Hepatocyte (in vitro differentiated cells): Measurements from ENCODE around the gene TBC1D24.

Experiments
- EZH2 ChIP-seq: fragments of 200-600 bp; sonication (generic); IDR thresholded peaks from 2 replicates; pipeline ENCODE4 v1.6.1; 2016; ENCODE audit warnings: antibody characterized with exemption, mild to moderate bottlenecking, borderline replicate concordance
- EZH2phosphoT487 ChIP-seq: fragments of 200-600 bp; sonication (generic); IDR thresholded peaks from one replicate; pipeline ENCODE4 v1.6.1; 2018; ENCODE audit warnings: antibody characterized with exemption, mild to moderate bottlenecking, low read depth, moderate library complexity; ENCODE audit not compliant: unreplicated experiment, severe bottlenecking
- TF ChIP-seq, protein P1 (sequence below): fragments of 200-600 bp; sonication (generic); IDR thresholded peaks from 2 replicates; pipeline ENCODE4 v1.5.1; 2016; ENCODE audit warnings: antibody characterized with exemption, mild to moderate bottlenecking; ENCODE audit not compliant: poor library complexity

DNA sequence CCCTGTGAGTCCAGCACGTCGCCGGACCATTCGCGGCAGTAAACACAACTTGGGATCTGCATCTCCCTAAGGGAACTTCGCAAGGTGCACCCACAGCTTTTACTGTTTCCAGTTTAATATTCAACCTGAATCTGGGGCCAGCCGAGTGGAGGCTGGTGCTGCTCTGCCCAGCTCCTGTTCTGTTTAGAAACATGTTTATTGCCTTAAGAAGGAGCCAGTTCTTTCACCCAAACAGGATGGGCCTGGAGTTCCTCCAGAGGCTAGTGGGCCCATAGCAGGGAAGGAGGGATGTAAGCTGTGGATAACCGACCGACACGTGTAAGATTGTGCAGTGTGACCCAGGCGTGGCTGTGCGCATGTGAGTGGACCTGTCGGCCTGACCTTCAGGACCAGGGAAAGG is 17.4 kb downstream of the TBC1D24 start:
- TF ChIP-seq, protein P1, sequence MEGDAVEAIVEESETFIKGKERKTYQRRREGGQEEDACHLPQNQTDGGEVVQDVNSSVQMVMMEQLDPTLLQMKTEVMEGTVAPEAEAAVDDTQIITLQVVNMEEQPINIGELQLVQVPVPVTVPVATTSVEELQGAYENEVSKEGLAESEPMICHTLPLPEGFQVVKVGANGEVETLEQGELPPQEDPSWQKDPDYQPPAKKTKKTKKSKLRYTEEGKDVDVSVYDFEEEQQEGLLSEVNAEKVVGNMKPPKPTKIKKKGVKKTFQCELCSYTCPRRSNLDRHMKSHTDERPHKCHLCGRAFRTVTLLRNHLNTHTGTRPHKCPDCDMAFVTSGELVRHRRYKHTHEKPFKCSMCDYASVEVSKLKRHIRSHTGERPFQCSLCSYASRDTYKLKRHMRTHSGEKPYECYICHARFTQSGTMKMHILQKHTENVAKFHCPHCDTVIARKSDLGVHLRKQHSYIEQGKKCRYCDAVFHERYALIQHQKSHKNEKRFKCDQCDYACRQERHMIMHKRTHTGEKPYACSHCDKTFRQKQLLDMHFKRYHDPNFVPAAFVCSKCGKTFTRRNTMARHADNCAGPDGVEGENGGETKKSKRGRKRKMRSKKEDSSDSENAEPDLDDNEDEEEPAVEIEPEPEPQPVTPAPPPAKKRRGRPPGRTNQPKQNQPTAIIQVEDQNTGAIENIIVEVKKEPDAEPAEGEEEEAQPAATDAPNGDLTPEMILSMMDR = no peak
- TF ChIP-seq EZH2 = no peak
- no peak for TF ChIP-seq EZH2phosphoT487
